Tibial nerve (tissue), 4 donors: ENCODE measurements around the gene REPS2.

Experiments used
- CTCF ChIP-seq, 5 experiments: fragments of 200-600 bp in 3 of 5; fragments of 450-650 bp in 2 of 5; sonication (generic) in 3 of 5; IDR thresholded peaks; one replicate each; pipeline ENCODE4 v1.5.1; 2016 to 2019; ENCODE audit warnings: antibody characterized with exemption in 5 of 5, mild to moderate bottlenecking in 3 of 5, moderate library complexity in 2 of 5
- EP300 ChIP-seq, 2 donors: sonication (generic); formaldehyde crosslinking; IDR thresholded peaks; one replicate each; pipeline ENCODE4 v1.6.1; 2017; ENCODE audit warnings: antibody characterized with exemption in 2 of 2, mild to moderate bottlenecking in 1 of 2

DNA sequence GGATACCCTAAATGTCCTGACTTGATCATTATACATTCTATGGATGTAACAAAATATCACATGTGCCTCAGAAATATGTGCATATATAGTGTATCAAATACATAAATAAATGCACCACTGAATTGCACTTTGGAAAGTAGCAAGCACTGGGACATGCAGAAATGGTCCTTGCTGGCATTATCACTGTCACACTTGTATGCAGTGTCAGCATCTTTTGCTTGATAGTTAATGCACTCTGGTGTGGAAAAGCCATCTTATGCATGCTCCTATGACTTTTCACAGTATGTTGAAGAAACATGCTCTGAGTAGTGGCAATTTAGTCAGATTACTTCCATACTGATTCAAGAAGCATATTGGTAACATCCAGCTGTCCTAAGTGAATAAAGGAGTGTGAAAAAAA lies 27.5 kb upstream of the REPS2 start:
- no peak for TF ChIP-seq EP300 (IDR thresholded peaks at IDR 0.05)
- no peak for TF ChIP-seq CTCF (IDR thresholded peaks at IDR 0.05)
